Spleen (tissue), 11 donors: ENCODE data around the gene POU2F3. TPM values are rescaled to one million over a fixed set of nuclear protein-coding genes. Genes with fewer than 3 reads are reported as not detected.
A peak's percentile ranks its signal among the peaks of the same experiment; 100 is the strongest.

Source experiments
- DNase-seq: peaks from one replicate; pipeline ENCODE4 v3.0.0-alpha.2; 2020
- H3K27ac ChIP-seq, 8 donors: fragments of 200-600 bp; sonication (generic) in 7 of 8; 1 replicate in 4 of 8; 2 replicates in 4 of 8; pipeline versions ENCODE4 v1.5.0 to v1.8.0; 2016 to 2021; ENCODE audit warnings: inconsistent platforms in 4 of 8, mild to moderate bottlenecking in 4 of 8, moderate library complexity in 1 of 8
- H3K27me3 ChIP-seq, 7 donors: fragments of 200-600 bp; sonication (generic) in 6 of 7; replicated peaks in 1 of 7; 1 replicate in 4 of 7; 2 replicates in 3 of 7; pipeline versions ENCODE4 v1.5.0 to v1.8.0; 2016 to 2021; ENCODE audit warnings: inconsistent platforms in 3 of 7, mild to moderate bottlenecking in 1 of 7
- H3K36me3 ChIP-seq, 6 donors: fragments of 200-600 bp; sonication (generic) in 5 of 6; 1 replicate in 4 of 6; 2 replicates in 2 of 6; pipeline versions ENCODE4 v1.5.0 to v1.8.0; 2016 to 2021; ENCODE audit warnings: inconsistent platforms in 2 of 6
- H3K4me1 ChIP-seq, 6 donors: fragments of 200-600 bp; sonication (generic) in 5 of 6; 1 replicate in 3 of 6; 2 replicates in 3 of 6; pipeline versions ENCODE4 v1.5.0 to v1.8.0; 2016 to 2021; ENCODE audit warnings: inconsistent platforms in 3 of 6
- H3K4me3 ChIP-seq, 8 donors: fragments of 200-600 bp; sonication (generic) in 7 of 8; 1 replicate in 4 of 8; 2 replicates in 4 of 8; pipeline versions ENCODE4 v1.5.0 to v1.8.0; 2016 to 2021; ENCODE audit warnings: inconsistent platforms in 4 of 8, mild to moderate bottlenecking in 4 of 8, moderate library complexity in 2 of 8
- H3K9me3 ChIP-seq, 8 donors: fragments of 200-600 bp; sonication (generic) in 7 of 8; 1 replicate in 4 of 8; 2 replicates in 4 of 8; pipeline versions ENCODE4 v1.5.0 to v1.8.0; 2016 to 2021; ENCODE audit warnings: inconsistent platforms in 4 of 8
- POLR2A ChIP-seq, 3 donors: fragments of 450-650 bp; IDR thresholded peaks; one replicate each; pipeline ENCODE4 v1.5.1; 2017; ENCODE audit warnings: antibody characterized with exemption in 3 of 3, mild to moderate bottlenecking in 1 of 3
- POLR2AphosphoS5 ChIP-seq, 3 donors: sonication (generic); formaldehyde crosslinking; IDR thresholded peaks; one replicate each; pipeline ENCODE4 v1.5.1; 2017; ENCODE audit warnings: antibody characterized with exemption in 3 of 3
- WGBS, 5 donors: extraction: QIAGEN DNeasy Blood & Tissue Kit in 3 of 5; methylation state at CpG; one replicate each; pipeline versions ENCODE4 v1.1.5 to v1.1.7; 2013 to 2018; 5-methylcytosine and 5-hydroxymethylcytosine counted together
- intact Hi-C: fragments of 100-400 bp; cut with DNase I; formaldehyde crosslinking; loops from one replicate; pipeline ENCODE4 v1.15.0; 2023; ENCODE audit warnings: low total_unique reads
- polyA plus RNA-seq, 3 donors: library from polyadenylated mRNA; stranded (reverse); fragments of 200-250 nt; gene quantifications; one replicate each; pipeline ENCODE4 v1.2.1, GENCODE V29; 2013
- total RNA-seq, 7 donors: library from RNA; depleted of rRNA in 3 of 7; stranded (reverse); fragments of >200 nt in 3 of 7; fragmentation: NEBNext Ultra II Directional in 4 of 7; extraction: Animal tissue kit (Norgen Biotek cat#: 25700) in 4 of 7; gene quantifications; one replicate each; pipeline versions ENCODE4 v1.1.0 to v1.2.1, GENCODE V29; 2016 to 2021
- TF ChIP-seq, protein P1 (sequence below), 11 experiments: fragments of 200-600 bp in 7 of 11; fragments of 450-650 bp in 4 of 11; sonication (generic) in 4 of 11; IDR thresholded peaks in 8 of 11; conservative IDR thresholded peaks in 3 of 11; 1 replicate in 7 of 11; 2 replicates in 4 of 11; pipeline versions ENCODE4 v1.4.0 to v1.8.0; 2016 to 2021; ENCODE audit warnings: antibody characterized with exemption in 11 of 11, inconsistent platforms in 4 of 11, mild to moderate bottlenecking in 1 of 11
- donor health status: healthy with polysubstance abuse.
- donor health status: DM: no; HTN: no; CAD: no; lungs with moderate emphysema.
- donor health status: DM: no; HTN: no; CAD: no.
- donor health status: Bipolar disorder and iron deficiency.
- donor health status: healthy.
- donor health status: DM: no; HTN: no; CAD: no.
- donor health status: DM: yes; HTN: yes; CAD: no.

The POU2F3 gene
- total and polyA plus RNA-seq, 10 donors, result 0.04 to 0.27 (median 0.19) TPM; not detected in 4

DNA sequence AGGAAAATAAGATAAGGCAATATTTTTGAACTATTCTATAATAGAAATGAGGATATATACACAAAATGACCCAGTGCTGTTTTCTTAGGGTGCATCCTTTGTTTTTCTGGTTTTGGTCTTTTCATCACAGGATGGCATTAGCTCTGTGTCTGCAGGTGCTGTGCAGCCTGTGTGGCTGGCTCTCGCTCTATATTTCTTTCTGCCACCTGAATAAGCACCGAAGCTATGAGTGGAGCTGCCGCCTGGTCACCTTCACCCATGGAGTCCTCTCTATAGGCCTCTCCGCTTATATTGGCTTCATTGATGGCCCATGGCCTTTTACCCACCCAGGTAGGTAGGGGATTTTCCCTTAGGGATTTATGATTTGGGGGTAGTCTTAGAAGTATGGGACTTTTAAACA is 87.4 kb downstream of the POU2F3 start:
- TF ChIP-seq, protein P1, sequence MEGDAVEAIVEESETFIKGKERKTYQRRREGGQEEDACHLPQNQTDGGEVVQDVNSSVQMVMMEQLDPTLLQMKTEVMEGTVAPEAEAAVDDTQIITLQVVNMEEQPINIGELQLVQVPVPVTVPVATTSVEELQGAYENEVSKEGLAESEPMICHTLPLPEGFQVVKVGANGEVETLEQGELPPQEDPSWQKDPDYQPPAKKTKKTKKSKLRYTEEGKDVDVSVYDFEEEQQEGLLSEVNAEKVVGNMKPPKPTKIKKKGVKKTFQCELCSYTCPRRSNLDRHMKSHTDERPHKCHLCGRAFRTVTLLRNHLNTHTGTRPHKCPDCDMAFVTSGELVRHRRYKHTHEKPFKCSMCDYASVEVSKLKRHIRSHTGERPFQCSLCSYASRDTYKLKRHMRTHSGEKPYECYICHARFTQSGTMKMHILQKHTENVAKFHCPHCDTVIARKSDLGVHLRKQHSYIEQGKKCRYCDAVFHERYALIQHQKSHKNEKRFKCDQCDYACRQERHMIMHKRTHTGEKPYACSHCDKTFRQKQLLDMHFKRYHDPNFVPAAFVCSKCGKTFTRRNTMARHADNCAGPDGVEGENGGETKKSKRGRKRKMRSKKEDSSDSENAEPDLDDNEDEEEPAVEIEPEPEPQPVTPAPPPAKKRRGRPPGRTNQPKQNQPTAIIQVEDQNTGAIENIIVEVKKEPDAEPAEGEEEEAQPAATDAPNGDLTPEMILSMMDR (IDR thresholded peaks at IDR 0.05 in 8 of 11, conservative IDR thresholded peaks at IDR 0.05 in 3 of 11), result no peak
- no peak for TF ChIP-seq POLR2AphosphoS5 (IDR thresholded peaks at IDR 0.05)
- no peak for TF ChIP-seq POLR2A (IDR thresholded peaks at IDR 0.05)
- WGBS, 5 donors, result 89 to 96% (median 95%) methylated on average over 4 of the region's 4 CpGs

DNA sequence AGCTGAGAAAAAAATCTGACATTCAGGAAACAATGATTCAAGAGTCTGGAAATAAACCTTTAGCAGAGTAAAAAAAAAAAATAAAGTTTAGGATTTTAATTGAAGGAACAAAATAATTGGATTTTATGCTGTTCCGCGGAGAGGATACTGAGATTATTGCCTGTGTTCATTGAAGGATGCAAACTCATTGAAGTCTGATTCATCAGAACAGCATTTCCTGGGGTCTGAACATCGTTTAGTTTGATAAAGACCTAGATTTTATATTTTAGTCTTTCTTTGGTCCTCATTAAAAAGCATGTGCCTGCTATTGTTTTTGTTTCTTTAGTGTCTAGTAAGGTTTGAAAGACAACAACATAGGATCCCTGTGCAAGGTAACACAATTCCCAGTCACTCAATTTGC is 89.6 kb downstream of the POU2F3 start:
- intact Hi-C loops, result no loop called here
- no peak overlapping the region for H3K4me3 ChIP-seq
- DNase-seq, result no peak
- H3K27ac ChIP-seq, result no peak overlapping the region
- H3K9me3 ChIP-seq, result no peaks in the 10 kb centered on the region
- peaks cover 0 to 9% (median 0%) of the 10 kb centered on the region in 6 donors for H3K36me3 ChIP-seq
- H3K4me1 ChIP-seq, result peaks cover 6 to 37% (median 26%) of the 10 kb centered on the region in 6 donors
- WGBS, 5 donors, result 81 to 85% (median 83%) methylated on average over 3 of the region's 3 CpGs
- TF ChIP-seq POLR2AphosphoS5 (IDR thresholded peaks at IDR 0.05) (no peak), POLR2A (IDR thresholded peaks at IDR 0.05) (no peak)
- TF ChIP-seq, protein P1 (IDR thresholded peaks at IDR 0.05 in 8 of 11, conservative IDR thresholded peaks at IDR 0.05 in 3 of 11), result no peak
- H3K27me3 ChIP-seq, result peaks cover 0 to 77% (median 11%) of the 10 kb centered on the region in 7 donors

More for the DNA sequence above, 87.4 kb downstream of the POU2F3 start:
- Histone ChIP-seq H3K4me3 (no peak overlapping the region), H3K27ac (peak overlapping the region in 1 of 8 donors; percentile 89), H3K4me1 (peaks cover 6 to 32% (median 26%) of the 10 kb centered on the region in 6 donors), H3K36me3 (peaks cover 0 to 9% (median 0%) of the 10 kb centered on the region in 6 donors), H3K9me3 (no peaks in the 10 kb centered on the region), H3K27me3 (peaks cover 0 to 76% (median 11%) of the 10 kb centered on the region in 7 donors)
- no peak for DNase-seq
- intact Hi-C loops, result no loop called here

DNA sequence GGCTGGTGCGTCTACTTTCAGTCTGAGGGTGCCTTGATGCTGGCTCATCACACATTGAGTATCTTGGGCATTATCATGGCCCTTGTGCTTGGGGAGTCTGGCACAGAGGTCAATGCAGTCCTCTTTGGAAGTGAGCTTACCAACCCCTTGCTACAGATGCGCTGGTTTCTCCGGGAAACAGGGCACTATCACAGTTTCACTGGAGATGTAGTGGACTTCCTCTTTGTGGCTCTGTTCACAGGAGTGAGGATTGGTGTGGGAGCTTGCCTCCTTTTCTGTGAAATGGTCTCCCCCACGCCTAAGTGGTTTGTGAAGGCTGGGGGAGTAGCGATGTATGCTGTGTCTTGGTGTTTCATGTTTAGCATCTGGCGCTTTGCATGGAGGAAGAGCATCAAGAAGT is 90.1 kb downstream of the POU2F3 start:
- peaks cover 0 to 9% (median 0%) of the 10 kb centered on the region in 6 donors for H3K36me3 ChIP-seq
- H3K27me3 ChIP-seq, result peaks cover 0 to 72% (median 9%) of the 10 kb centered on the region in 7 donors
- no peak overlapping the region for H3K4me3 ChIP-seq
- intact Hi-C loops, result loop anchor here (10.0 kb wide), 1 partner anchor 355 kb away; no protein-coding TSS in a partner anchor
- WGBS, 5 donors, result 88 to 95% (median 93%) methylated on average over 4 to 6 of the region's 6 CpGs
- H3K4me1 ChIP-seq, result peaks cover 4 to 37% (median 23%) of the 10 kb centered on the region in 6 donors
- TF ChIP-seq POLR2AphosphoS5 (IDR thresholded peaks at IDR 0.05) (no peak), POLR2A (IDR thresholded peaks at IDR 0.05) (no peak)
- TF ChIP-seq, protein P1 (IDR thresholded peaks at IDR 0.05 in 8 of 11, conservative IDR thresholded peaks at IDR 0.05 in 3 of 11), result no peak
- no peak overlapping the region for H3K27ac ChIP-seq
- no peaks in the 10 kb centered on the region for H3K9me3 ChIP-seq
- DNase-seq, result no peak

DNA sequence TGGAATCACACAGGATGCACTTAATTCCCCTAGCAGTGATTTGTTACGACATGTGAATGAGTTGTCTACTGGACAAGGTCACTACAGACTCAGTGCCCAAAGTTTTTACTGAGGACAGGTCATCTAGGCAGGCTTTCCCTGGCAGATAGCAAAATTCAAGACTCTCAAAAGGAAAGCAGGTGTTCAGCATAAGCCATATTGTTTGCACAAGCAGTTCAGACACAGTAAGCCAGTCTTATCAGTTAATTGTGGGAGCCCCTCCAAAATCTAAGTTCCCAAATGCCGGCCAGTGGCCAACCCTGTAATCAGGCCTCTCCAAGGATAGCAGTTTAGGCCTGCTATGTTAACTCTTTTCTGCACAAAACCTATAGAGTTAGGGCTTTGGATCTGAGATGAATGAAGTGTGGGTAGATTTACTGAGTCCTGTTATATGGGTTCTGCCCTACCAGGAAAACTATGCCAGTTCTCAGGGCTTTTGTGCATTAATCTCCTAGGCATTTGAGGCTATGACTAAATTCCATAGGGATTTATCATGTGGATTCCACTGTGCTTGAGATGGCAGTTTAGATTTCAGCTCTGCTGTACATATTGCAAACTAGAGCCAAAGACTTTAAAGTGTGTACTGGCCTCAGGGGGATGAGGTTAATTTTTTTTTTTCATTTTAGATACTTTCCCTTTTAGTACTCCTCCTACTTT is 91.5 kb downstream of the POU2F3 start:
- H3K4me3 ChIP-seq, result no peak overlapping the region
- WGBS, 5 donors, result 50 to 87% (median 75%) methylated on average over 2 of the region's 2 CpGs
- TF ChIP-seq POLR2AphosphoS5 (IDR thresholded peaks at IDR 0.05) (no peak), POLR2A (IDR thresholded peaks at IDR 0.05) (no peak)
- TF ChIP-seq, protein P1 (IDR thresholded peaks at IDR 0.05 in 8 of 11, conservative IDR thresholded peaks at IDR 0.05 in 3 of 11), result no peak
- peaks cover 0 to 67% (median 4%) of the 10 kb centered on the region in 7 donors for H3K27me3 ChIP-seq
- H3K36me3 ChIP-seq, result peaks cover 0 to 9% (median 0%) of the 10 kb centered on the region in 6 donors
- H3K9me3 ChIP-seq, result no peaks in the 10 kb centered on the region
- no peak for DNase-seq
- H3K27ac ChIP-seq, result no peak overlapping the region
- intact Hi-C loops, result loop anchor here (10.0 kb wide), 1 partner anchor 353 kb away; no protein-coding TSS in a partner anchor
- peaks cover 4 to 34% (median 19%) of the 10 kb centered on the region in 6 donors for H3K4me1 ChIP-seq
